NCI-H146 treated with DMSO at 0.1 percent for 48 hours (cell line): ENCODE data around the gene JAKMIP1.

ENCODE experiments used
- DNase-seq: peaks from one replicate; lab custom pipeline; 2025; ENCODE audit not compliant: unreplicated experiment; lab: John Stamatoyannopoulos, UW

JAKMIP1 gene

GRCh38 chr4:6069845-6070709, 130.3 kb downstream of the JAKMIP1 start:
- DNase-seq: no peak

DNA sequence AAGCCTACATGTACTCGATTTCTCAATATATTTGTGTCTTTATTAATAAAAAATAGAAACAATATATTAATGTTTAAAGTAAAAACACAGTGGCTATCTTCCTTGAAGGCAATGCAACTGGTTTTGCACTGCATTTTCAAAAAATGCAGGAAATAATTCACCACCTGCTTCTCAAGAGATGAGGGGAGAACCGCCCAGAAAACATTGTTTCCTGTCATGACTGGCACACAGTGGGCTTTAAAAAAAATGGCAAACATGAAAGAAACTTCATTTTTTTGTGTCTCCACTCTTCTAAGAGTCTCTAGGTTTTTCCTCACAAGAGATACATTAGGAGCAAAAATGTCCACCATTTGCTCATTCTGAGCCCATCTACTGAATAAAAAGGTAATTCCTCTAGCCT, 131.4 kb downstream of the JAKMIP1 start:
- no peak for DNase-seq

DNA sequence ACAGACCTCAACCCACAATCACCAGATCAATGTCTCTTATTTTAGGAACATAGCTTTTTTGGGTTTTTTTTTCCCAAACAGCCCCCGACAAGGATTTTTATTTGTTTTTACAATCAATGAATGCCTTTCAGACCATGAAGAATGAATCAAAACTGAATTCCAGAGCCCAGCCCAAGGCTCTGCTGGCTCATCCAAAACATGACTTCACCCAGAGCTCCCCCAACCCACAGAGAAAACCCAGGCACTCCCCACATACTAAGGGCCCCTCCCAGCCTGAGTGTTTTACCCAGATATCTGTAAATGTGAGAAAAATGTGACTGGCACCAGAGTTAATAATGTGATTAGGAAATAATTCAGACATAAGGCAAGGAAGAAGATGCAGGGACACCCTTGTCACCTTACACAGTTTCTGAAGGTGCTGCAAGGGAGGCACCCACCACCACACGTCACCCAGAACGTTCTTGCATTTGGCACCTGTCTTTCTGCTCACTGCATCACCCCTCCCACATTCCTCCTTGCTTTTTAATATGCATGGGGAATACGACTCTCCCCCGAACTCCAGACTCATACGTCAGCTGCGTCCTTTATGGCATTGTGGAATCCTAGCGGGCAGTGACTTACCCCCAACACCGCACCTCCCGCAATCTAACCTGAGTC, 134.3 kb downstream of the JAKMIP1 start:
- DNase-seq: no peak

- DNase-seq: no peak
Measured at GRCh38 chr4:6065166-6065565, 135.2 kb downstream of the JAKMIP1 start.

DNA sequence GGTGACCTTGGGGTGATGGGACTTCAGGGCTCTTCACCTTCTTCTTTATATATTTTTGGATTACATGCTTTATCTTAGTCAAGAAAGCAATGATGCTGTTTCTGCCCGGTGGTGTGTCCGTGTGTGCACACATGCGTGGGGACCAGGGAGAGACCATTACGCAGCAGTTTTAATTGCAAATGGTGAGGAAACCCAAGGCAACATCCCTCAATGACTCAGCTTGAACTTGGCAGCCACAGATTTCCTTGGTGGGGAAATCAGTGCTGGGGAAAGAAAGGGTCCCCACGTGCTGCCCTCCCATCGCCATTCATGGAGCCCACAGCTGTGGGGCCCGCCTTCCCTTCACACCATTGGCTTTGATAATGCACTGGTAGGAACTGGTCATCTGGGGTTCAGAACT, 136.0 kb downstream of the JAKMIP1 start:
- no peak for DNase-seq

- DNase-seq: no peak
Measured at GRCh38 chr4:6063684-6064083, 136.7 kb downstream of the JAKMIP1 start.

- no peak for DNase-seq
Measured at GRCh38 chr4:6062133-6062532, 138.2 kb downstream of the JAKMIP1 start.

GRCh38 chr4:6059375-6059805, 141.0 kb downstream of the JAKMIP1 start:
- no peak for DNase-seq

DNA sequence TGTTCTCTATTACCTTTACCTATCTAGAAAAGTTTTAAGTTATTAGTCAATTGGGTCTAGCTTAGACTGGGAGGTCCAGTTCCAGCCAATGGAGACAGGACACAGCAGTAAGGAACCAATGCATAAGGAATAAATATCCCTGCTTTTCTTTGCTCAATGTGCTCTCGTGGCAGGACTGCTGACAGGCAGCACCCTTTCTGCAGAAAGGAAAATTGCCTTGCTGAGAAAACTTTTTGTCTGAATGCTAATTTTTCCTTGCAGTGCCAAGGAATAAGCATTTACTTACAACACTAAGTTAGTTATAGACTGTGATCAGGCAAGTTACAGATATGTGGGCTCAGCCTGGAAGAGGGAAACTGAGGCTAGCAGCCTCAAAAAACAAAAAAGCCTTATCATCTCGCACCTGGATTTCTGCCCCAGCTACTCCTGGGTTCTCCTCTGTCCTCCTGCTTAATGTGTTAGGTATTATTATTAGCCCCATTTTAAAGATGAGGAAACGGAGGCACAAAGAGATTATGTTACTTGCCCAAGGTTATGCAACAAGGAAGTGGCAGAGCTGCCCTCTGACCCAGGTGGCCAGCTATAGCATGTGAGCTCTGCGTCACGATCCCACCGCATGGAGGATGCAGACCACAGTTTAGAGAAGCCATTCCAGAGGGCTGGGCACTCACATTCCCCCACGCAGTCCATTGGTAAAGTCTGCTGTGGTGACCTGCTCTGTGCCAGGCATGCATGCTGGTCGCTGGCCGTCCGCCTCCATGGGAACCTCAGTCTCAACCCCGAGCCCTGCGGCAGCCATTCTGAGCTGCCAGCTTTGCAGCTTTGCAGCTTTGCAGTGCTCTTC, 141.6 kb downstream of the JAKMIP1 start:
- no peak for DNase-seq

GRCh38 chr4:6056976-6057766, 143.2 kb downstream of the JAKMIP1 start:
- DNase-seq: no peak

GRCh38 chr4:6055436-6055835, 144.9 kb downstream of the JAKMIP1 start:
- no peak for DNase-seq

- no peak for DNase-seq
Measured at GRCh38 chr4:6055030-6055429, 145.3 kb downstream of the JAKMIP1 start.

GRCh38 chr4:6054162-6054922, 146.0 kb downstream of the JAKMIP1 start:
- DNase-seq: no peak

GRCh38 chr4:6052679-6053078, 147.7 kb downstream of the JAKMIP1 start:
- no peak for DNase-seq

DNA sequence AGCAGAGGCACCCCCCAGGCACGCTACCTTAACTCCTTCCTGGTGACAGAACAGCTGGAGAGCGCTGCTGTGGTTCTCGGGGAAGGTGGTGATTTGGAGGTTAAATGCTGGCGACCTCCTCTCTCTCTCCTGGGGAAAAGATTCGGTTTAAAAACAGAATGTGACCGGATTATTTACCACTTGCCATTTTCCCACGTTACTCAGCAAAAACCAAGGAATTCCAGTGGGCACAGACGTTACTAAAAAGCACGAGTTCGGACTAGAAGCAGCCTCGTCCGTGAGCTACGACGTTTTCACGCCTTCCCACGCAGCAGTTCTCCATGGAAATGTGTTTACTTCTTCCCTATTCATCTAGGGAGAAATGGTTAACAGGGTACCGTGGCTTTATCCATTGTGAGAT, 149.8 kb downstream of the JAKMIP1 start:
- no peak for DNase-seq

DNA sequence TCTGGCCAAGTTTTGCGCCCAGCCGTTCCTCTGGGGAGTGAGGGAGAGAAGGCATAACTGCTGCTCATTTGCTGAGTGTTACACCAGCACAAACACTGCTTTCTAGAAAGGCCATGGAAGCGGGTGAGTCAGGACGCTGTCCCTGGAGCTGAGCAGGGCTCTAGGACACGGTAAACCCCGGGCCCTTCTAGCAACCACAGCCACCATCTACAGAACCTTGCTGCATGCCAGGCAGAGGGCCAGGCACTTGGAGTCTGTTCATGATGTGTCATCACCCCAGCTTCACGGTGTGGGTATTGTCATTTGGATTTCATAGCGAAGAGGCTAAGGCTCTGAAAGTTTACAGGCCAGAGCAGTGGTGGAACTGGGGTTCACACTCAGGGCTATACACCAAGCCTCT, 150.4 kb downstream of the JAKMIP1 start:
- DNase-seq: no peak

DNA sequence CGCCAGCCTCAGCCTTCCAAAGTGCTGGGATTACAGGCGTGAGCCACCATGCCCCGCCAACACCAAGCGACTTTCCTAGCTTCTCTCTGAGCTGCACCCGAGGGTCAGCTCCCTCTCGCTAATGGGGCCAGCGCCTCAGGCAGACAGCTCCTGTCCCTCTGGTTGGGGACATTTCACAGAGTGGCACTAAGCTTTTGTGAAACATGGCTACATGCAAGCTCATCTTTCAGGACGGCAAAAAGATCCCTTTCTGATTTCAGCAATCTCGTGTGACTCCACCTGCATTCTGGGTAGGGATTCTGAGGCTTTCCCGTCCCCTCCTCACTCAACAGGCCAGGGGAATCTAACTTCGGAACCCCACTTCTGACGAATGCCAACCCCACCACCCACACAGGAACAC, 151.1 kb downstream of the JAKMIP1 start:
- DNase-seq: no peak

GRCh38 chr4:6048537-6048936, 151.8 kb downstream of the JAKMIP1 start:
- DNase-seq: no peak

DNA sequence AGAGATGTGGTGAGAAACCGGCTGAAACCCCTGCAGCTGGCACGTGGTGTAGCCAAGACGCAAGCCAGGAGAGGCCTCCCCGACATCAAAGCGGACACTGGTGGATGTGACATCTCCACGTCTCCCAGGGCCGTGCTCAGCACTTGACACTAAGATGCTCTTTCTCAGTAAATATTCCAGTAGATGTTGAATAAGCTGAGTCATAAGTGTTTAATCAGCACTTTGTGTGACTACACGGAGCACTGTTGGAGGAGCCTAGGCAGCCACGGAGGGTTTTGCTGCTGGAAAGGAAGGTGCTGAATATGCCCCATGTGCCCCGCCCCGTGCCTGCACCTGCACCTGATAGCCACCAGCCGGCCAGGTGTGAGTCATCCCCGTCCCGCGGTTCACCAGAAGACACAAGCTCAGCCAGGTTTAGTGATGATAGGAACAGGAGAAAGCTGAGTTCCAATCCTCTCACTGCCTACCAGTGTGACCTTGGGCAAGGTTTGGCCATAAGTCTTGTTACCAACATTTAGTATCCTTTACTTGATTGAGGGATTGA, 153.1 kb downstream of the JAKMIP1 start:
- no peak for DNase-seq
